A673 (cell line): ENCODE measurements around the gene SH3RF1.
A peak's percentile ranks its signal among the peaks of the same experiment; 100 is the strongest.

Source experiments
- EZH2 ChIP-seq: fragments of 200-600 bp; sonication (generic); IDR thresholded peaks from 2 replicates; pipeline ENCODE4 v1.6.1; 2017; ENCODE audit warnings: borderline replicate concordance, low read depth, mild to moderate bottlenecking, mixed read lengths, antibody characterized with exemption, low read length; ENCODE audit not compliant: poor library complexity, severe bottlenecking
- TF ChIP-seq, protein P1 (sequence below): fragments of 300-800, 200-600 bp; sonication (generic); conservative IDR thresholded peaks from 2 replicates; pipeline ENCODE4 v1.5.1; 2017; ENCODE audit warnings: low read depth, mild to moderate bottlenecking, antibody characterized with exemption, low read length, moderate library complexity, mixed read lengths

GRCh38 chr4:169089004-169089403 is 181.8 kb downstream of the SH3RF1 start:
- TF ChIP-seq, protein P1, sequence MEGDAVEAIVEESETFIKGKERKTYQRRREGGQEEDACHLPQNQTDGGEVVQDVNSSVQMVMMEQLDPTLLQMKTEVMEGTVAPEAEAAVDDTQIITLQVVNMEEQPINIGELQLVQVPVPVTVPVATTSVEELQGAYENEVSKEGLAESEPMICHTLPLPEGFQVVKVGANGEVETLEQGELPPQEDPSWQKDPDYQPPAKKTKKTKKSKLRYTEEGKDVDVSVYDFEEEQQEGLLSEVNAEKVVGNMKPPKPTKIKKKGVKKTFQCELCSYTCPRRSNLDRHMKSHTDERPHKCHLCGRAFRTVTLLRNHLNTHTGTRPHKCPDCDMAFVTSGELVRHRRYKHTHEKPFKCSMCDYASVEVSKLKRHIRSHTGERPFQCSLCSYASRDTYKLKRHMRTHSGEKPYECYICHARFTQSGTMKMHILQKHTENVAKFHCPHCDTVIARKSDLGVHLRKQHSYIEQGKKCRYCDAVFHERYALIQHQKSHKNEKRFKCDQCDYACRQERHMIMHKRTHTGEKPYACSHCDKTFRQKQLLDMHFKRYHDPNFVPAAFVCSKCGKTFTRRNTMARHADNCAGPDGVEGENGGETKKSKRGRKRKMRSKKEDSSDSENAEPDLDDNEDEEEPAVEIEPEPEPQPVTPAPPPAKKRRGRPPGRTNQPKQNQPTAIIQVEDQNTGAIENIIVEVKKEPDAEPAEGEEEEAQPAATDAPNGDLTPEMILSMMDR, result peak; percentile 39
- no peak for TF ChIP-seq EZH2
